Bladder microvascular endothelial cell (primary cell): ENCODE results near the gene GRP. TPM values are rescaled to one million over a fixed set of nuclear protein-coding genes. Genes with fewer than 3 reads are reported as not detected.

ENCODE experiments used
- total RNA-seq: library from RNA; depleted of rRNA; stranded (reverse); fragments of >200 nt; gene quantifications from 2 replicates; pipeline ENCODE4 v1.2.3, GENCODE V29; 2014

Gene GRP
- not detected in 2 replicates for total RNA-seq

GRCh38 chr18:59219672-59220163 lies at the start of gene GRP:
Gene GRP (plus strand): TSS chr18:59220158. CDS start chr18:59220266, 108 bp downstream.

DNA sequence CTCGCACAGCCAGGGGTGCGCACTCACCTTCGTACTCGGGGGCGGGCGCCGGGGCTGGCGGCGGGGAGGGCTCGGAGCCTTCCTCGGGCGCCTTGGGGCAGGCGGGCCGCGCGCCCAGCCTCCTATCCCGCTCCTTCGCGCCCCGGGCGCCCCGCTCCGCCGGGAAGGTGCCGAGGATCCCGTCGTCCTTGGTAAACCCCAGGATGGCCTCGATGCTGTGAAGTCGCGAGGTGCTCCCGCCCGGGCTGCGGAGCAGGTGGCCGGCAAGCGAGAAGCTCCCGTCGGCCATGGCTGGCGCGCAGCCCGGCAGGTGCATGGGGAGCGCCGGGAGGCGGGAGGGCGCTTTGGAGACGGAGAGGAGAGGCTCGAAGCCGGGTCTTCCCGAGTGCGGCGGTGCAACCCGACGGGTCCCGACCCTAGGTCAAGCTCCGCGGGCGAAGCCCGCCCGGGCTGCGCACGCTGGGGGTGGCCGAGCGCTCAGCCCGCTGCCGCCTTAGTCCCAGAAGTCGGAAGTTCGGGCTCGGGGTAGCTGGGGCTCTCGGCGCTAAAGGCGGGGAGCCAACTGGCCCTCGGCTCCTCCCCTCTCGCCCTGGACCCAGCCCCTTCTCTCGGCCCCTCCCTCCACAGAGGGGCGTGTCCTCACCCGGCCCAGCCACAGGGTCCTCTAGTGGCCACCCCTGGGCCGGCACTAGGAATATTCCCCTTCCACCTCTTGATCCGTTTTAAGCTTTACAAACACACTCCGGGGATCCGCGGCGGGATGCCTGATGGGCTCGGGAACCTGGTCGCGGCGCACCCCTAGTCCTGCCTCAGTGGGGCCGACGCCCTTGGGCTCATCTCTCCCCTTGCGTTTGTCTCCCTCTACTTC lies 53.2 kb downstream of the GRP start, which contains the start of gene RAX:
Gene RAX (minus strand): TSS at position 564 of the 868 bp plus-strand sequence. CDS start 248 bp downstream, at position 316.

Other genes with a start within 250 kb of the GRP start
- gene SEC11C, start 80.3 kb upstream of the GRP start, total RNA-seq, result 18.6 and 20.1 TPM in 2 replicates
- gene RAX, start 53.3 kb downstream of the GRP start, total RNA-seq, result not detected in 2 replicates
- not detected in 2 replicates for gene CPLX4, start 98.5 kb downstream of the GRP start, total RNA-seq
- gene LMAN1, start 139.1 kb downstream of the GRP start, total RNA-seq, result 59.9 and 99.2 TPM in 2 replicates